ENCODE measurements around the gene ATR.

DNA sequence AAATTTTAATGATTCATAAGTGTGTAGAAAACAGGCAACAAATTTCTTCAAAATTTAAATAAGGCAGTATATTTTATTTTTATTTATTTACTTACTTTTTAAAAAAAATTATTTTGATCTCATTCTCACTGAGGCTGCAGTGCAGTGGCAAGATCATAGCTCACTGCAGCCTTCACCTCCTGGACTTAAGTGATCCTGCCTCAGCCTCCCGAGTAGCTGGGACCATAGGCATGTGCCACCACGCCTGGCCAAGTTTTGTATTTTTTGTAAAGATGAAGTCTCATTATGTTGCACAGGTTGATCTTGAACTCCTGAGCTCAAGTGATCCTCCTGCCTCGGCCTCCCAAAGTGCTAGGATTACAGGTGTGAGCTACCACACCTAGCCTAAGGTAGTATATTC lies 69.5 kb downstream of the ATR start:
- no peak for TF ChIP-seq POLR2AphosphoS5 (IDR thresholded peaks at IDR 0.05)
- no peak for TF ChIP-seq POLR2A (IDR thresholded peaks at IDR 0.05)
- TF ChIP-seq CTCF (IDR thresholded peaks at IDR 0.05): no peak
- TF ChIP-seq EP300 (IDR thresholded peaks at IDR 0.05): no peak

Data from upper lobe of left lung (tissue), 4 donors.